ENCODE results near the gene MRAP.

MRAP gene

DNA sequence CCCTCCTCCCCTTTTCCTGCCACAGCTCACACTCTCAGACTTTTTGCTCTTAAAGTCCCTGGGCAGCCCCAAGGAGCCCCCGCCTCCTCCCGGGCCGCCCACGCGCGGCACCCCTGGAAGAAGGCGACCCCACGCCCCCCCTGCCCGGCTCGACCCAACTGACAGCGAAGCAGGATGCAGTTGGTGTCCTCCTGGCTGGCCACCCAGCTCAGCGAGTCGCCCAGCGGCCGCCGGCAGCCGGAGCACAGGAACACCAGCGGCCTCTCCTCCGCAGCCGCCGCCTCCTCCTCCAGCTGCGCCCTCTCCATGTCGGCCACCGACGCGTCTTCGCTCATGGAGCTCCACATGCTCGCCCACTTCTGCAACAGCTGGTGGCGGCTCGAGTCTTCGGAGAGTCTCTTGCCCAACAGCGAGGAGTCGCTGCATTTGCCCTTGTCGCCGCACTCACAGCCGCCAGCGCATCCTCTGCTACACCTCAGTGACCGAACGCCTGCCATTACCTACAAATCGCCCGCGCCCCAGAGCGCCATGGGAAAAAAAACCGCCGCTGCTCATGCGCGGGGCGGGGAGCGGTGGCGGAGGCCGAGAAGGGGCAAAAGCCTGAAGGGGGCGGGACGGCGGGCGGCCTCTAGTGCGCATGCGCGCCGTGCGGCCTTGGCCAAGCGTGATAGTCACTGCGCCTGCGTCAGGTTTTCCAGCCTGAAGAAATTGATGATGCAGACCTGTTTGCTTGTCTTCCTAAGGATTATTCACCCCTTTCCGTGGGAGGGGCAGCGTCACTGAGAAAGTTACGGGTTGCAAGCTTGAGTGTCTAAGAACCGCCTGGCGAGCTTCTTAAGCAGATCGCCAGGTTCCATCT, 19.9 kb upstream of the MRAP start, which contains the start of gene MIS18A (continued):
- TF ChIP-seq ZNF23 (tag by site-specific recombination; IDR thresholded peaks at IDR 0.05; ENCODE audit: borderline replicate concordance) (no peak), ZNF138 (tag by site-specific recombination; IDR thresholded peaks at IDR 0.05; ENCODE audit: borderline replicate concordance) (no peak), ZNF112 (tag by site-specific recombination; IDR thresholded peaks at IDR 0.05) (no peak), KLF1 (tag by site-specific recombination; IDR thresholded peaks at IDR 0.05) (peak; percentile 40; the same call in 1 of the 2 replicates), ZNF157 (tag by site-specific recombination; IDR thresholded peaks at IDR 0.05) (no peak), KLF7 (tag by site-specific recombination; IDR thresholded peaks at IDR 0.05; ENCODE audit: borderline replicate concordance) (no peak; the same call in 1 of the 2 replicates), ZNF629 (tag by site-specific recombination; IDR thresholded peaks at IDR 0.05) (peak; percentile 70), ZNF394 (tag by site-specific recombination; IDR thresholded peaks at IDR 0.05; ENCODE audit: borderline replicate concordance) (peak; percentile 74), YY2 (tag by site-specific recombination; IDR thresholded peaks at IDR 0.05) (peak; percentile 96), ZNF155 (tag by site-specific recombination; IDR thresholded peaks at IDR 0.05) (no peak), ZNF624 (tag by site-specific recombination; IDR thresholded peaks at IDR 0.05) (no peak), EGR2 (tag by site-specific recombination; IDR thresholded peaks at IDR 0.05; ENCODE audit: low read depth) (peak; percentile 97), GLI2 (tag by site-specific recombination; IDR thresholded peaks at IDR 0.05; ENCODE audit: borderline replicate concordance, low read depth) (no peak), ZFP37 (tag by site-specific recombination; IDR thresholded peaks at IDR 0.05) (peak; percentile 74; the same call in 1 of the 2 replicates), ZNF571 (tag by site-specific recombination; IDR thresholded peaks at IDR 0.05) (no peak), SP3 (tag by site-specific recombination; IDR thresholded peaks at IDR 0.05) (peak; percentile 79), ZIC2 (tag by site-specific recombination; IDR thresholded peaks at IDR 0.05) (peak; percentile 84), ZNF24 (tag by site-specific recombination; IDR thresholded peaks at IDR 0.05) (peak; percentile 82), ZNF146 (tag by site-specific recombination; IDR thresholded peaks at IDR 0.05) (peak; percentile 35; the same call in 1 of the 2 replicates)
- TF ChIP-seq, protein P1, sequence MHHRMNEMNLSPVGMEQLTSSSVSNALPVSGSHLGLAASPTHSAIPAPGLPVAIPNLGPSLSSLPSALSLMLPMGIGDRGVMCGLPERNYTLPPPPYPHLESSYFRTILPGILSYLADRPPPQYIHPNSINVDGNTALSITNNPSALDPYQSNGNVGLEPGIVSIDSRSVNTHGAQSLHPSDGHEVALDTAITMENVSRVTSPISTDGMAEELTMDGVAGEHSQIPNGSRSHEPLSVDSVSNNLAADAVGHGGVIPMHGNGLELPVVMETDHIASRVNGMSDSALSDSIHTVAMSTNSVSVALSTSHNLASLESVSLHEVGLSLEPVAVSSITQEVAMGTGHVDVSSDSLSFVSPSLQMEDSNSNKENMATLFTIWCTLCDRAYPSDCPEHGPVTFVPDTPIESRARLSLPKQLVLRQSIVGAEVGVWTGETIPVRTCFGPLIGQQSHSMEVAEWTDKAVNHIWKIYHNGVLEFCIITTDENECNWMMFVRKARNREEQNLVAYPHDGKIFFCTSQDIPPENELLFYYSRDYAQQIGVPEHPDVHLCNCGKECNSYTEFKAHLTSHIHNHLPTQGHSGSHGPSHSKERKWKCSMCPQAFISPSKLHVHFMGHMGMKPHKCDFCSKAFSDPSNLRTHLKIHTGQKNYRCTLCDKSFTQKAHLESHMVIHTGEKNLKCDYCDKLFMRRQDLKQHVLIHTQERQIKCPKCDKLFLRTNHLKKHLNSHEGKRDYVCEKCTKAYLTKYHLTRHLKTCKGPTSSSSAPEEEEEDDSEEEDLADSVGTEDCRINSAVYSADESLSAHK (tag by site-specific recombination; IDR thresholded peaks at IDR 0.05) = peak; percentile 70; the same call in 1 of the 2 replicates
- TF ChIP-seq, protein P2, sequence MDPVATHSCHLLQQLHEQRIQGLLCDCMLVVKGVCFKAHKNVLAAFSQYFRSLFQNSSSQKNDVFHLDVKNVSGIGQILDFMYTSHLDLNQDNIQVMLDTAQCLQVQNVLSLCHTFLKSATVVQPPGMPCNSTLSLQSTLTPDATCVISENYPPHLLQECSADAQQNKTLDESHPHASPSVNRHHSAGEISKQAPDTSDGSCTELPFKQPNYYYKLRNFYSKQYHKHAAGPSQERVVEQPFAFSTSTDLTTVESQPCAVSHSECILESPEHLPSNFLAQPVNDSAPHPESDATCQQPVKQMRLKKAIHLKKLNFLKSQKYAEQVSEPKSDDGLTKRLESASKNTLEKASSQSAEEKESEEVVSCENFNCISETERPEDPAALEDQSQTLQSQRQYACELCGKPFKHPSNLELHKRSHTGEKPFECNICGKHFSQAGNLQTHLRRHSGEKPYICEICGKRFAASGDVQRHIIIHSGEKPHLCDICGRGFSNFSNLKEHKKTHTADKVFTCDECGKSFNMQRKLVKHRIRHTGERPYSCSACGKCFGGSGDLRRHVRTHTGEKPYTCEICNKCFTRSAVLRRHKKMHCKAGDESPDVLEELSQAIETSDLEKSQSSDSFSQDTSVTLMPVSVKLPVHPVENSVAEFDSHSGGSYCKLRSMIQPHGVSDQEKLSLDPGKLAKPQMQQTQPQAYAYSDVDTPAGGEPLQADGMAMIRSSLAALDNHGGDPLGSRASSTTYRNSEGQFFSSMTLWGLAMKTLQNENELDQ (tag by site-specific recombination; IDR thresholded peaks at IDR 0.05; ENCODE audit: low read depth) = no peak
- TF ChIP-seq, protein P3, sequence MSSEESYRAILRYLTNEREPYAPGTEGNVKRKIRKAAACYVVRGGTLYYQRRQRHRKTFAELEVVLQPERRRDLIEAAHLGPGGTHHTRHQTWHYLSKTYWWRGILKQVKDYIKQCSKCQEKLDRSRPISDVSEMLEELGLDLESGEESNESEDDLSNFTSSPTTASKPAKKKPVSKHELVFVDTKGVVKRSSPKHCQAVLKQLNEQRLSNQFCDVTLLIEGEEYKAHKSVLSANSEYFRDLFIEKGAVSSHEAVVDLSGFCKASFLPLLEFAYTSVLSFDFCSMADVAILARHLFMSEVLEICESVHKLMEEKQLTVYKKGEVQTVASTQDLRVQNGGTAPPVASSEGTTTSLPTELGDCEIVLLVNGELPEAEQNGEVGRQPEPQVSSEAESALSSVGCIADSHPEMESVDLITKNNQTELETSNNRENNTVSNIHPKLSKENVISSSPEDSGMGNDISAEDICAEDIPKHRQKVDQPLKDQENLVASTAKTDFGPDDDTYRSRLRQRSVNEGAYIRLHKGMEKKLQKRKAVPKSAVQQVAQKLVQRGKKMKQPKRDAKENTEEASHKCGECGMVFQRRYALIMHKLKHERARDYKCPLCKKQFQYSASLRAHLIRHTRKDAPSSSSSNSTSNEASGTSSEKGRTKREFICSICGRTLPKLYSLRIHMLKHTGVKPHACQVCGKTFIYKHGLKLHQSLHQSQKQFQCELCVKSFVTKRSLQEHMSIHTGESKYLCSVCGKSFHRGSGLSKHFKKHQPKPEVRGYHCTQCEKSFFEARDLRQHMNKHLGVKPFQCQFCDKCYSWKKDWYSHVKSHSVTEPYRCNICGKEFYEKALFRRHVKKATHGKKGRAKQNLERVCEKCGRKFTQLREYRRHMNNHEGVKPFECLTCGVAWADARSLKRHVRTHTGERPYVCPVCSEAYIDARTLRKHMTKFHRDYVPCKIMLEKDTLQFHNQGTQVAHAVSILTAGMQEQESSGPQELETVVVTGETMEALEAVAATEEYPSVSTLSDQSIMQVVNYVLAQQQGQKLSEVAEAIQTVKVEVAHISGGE (tag by site-specific recombination; conservative IDR thresholded peaks at IDR 0.05; ENCODE audit: low read depth) = 0 out of 2 replicates have a peak, but pooled peaks have one; percentile 17
- TF ChIP-seq, protein P4, sequence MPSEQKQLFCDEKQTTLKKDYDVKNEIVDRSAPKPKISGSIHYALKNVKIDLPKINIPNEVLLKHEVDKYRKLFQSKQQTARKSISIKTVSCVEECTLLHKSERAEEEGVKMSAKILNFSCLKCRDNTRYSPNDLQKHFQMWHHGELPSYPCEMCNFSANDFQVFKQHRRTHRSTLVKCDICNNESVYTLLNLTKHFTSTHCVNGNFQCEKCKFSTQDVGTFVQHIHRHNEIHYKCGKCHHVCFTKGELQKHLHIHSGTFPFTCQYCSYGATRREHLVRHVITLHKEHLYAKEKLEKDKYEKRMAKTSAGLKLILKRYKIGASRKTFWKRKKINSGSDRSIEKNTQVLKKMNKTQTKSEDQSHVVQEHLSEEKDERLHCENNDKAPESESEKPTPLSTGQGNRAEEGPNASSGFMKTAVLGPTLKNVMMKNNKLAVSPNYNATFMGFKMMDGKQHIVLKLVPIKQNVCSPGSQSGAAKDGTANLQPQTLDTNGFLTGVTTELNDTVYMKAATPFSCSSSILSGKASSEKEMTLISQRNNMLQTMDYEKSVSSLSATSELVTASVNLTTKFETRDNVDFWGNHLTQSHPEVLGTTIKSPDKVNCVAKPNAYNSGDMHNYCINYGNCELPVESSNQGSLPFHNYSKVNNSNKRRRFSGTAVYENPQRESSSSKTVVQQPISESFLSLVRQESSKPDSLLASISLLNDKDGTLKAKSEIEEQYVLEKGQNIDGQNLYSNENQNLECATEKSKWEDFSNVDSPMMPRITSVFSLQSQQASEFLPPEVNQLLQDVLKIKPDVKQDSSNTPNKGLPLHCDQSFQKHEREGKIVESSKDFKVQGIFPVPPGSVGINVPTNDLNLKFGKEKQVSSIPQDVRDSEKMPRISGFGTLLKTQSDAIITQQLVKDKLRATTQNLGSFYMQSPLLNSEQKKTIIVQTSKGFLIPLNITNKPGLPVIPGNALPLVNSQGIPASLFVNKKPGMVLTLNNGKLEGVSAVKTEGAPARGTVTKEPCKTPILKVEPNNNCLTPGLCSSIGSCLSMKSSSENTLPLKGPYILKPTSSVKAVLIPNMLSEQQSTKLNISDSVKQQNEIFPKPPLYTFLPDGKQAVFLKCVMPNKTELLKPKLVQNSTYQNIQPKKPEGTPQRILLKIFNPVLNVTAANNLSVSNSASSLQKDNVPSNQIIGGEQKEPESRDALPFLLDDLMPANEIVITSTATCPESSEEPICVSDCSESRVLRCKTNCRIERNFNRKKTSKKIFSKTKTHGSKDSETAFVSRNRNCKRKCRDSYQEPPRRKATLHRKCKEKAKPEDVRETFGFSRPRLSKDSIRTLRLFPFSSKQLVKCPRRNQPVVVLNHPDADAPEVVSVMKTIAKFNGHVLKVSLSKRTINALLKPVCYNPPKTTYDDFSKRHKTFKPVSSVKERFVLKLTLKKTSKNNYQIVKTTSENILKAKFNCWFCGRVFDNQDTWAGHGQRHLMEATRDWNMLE (tag by site-specific recombination; conservative IDR thresholded peaks at IDR 0.05; ENCODE audit: low read depth) = 0 out of 2 replicates have a peak, but pooled peaks have one; percentile 14
- TF ChIP-seq, protein P5, sequence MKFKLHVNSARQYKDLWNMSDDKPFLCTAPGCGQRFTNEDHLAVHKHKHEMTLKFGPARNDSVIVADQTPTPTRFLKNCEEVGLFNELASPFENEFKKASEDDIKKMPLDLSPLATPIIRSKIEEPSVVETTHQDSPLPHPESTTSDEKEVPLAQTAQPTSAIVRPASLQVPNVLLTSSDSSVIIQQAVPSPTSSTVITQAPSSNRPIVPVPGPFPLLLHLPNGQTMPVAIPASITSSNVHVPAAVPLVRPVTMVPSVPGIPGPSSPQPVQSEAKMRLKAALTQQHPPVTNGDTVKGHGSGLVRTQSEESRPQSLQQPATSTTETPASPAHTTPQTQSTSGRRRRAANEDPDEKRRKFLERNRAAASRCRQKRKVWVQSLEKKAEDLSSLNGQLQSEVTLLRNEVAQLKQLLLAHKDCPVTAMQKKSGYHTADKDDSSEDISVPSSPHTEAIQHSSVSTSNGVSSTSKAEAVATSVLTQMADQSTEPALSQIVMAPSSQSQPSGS (tag by site-specific recombination; IDR thresholded peaks at IDR 0.05; ENCODE audit: low read depth) = 0 out of 2 replicates have a peak, but pooled peaks have one; percentile 2

Data from HEK293 (cell line).